HL-60 (cell line): ENCODE results near the gene CNTNAP2.

Experiments
- DNase-seq, 2 experiments: peaks; one replicate each; pipeline ENCODE4 v3.0.0-alpha.2; 2010 to 2020; ENCODE audit warnings: low read depth in 1 of 2, low spot score in 1 of 2
- H3K27ac ChIP-seq: fragments of 250-450 bp; sonication (Bioruptor Pico); replicated peaks from 2 replicates; pipeline ENCODE4 v1.5.1; 2020; ENCODE audit warnings: mild to moderate bottlenecking, moderate library complexity
- H3K27me3 ChIP-seq: fragments of 250-450 bp; sonication (Bioruptor Pico); 2 replicates; pipeline ENCODE4 v1.5.1; 2021; ENCODE audit warnings: mild to moderate bottlenecking, moderate library complexity; ENCODE audit not compliant: insufficient read depth, poor library complexity, severe bottlenecking
- H3K4me3 ChIP-seq: replicated peaks from 2 replicates; pipeline ENCODE4 v1.5.1; 2011; ENCODE audit warnings: mild to moderate bottlenecking, control low read depth, low read length; ENCODE audit not compliant: insufficient read depth
- CTCF ChIP-seq: IDR thresholded peaks from one replicate; pipeline ENCODE4 v1.5.1; 2011; ENCODE audit warnings: low read length, control low read depth, inconsistent platforms; ENCODE audit not compliant: insufficient read depth
- GABPA ChIP-seq: IDR thresholded peaks from 2 replicates; pipeline ENCODE4 v1.6.1; 2012; ENCODE audit warnings: low read depth
- POLR2AphosphoS5 ChIP-seq: IDR thresholded peaks from 2 replicates; pipeline ENCODE4 v1.6.1; 2012; ENCODE audit warnings: low read depth
- REST ChIP-seq: IDR thresholded peaks from 2 replicates; pipeline ENCODE4 v1.6.1; 2012; ENCODE audit warnings: low read depth; ENCODE audit not compliant: insufficient replicate concordance
- SPI1 ChIP-seq: IDR thresholded peaks from 2 replicates; pipeline ENCODE4 v1.6.1; 2012; ENCODE audit warnings: low read depth, mild to moderate bottlenecking, borderline replicate concordance

CNTNAP2 gene

GRCh38 chr7:146735992-146736391 is 619.4 kb downstream of the CNTNAP2 start:
- TF ChIP-seq CTCF (no peak), POLR2AphosphoS5 (no peak), SPI1 (no peak)
- DNase-seq = no peak
- no peak overlapping the region for H3K27ac ChIP-seq
- H3K4me3 ChIP-seq = no peak overlapping the region
- no peaks in the 10 kb centered on the region for H3K27me3 ChIP-seq

- TF ChIP-seq GABPA (no peak), REST (no peak), CTCF (no peak), SPI1 (no peak), POLR2AphosphoS5 (no peak)
- Histone ChIP-seq H3K27me3 (no peaks in the 10 kb centered on the region), H3K4me3 (no peak overlapping the region), H3K27ac (no peak overlapping the region)
- DNase-seq = no peak
Measured at GRCh38 chr7:146736446-146737190, 620.0 kb downstream of the CNTNAP2 start.

- no peaks in the 10 kb centered on the region for H3K27me3 ChIP-seq
- no peak for DNase-seq
- no peak for TF ChIP-seq SPI1
- no peak for TF ChIP-seq POLR2AphosphoS5
- no peak for TF ChIP-seq REST
- TF ChIP-seq CTCF = no peak
- TF ChIP-seq GABPA = no peak
Measured at GRCh38 chr7:146740039-146740438, 623.4 kb downstream of the CNTNAP2 start.

GRCh38 chr7:146741911-146742310 is 625.3 kb downstream of the CNTNAP2 start:
- H3K27me3 ChIP-seq = no peaks in the 10 kb centered on the region
- H3K27ac ChIP-seq = no peak overlapping the region
- no peak for DNase-seq
- TF ChIP-seq SPI1 (no peak), CTCF (no peak), GABPA (no peak), REST (no peak), POLR2AphosphoS5 (no peak)
- H3K4me3 ChIP-seq = no peak overlapping the region

More at GRCh38 chr7:146740039-146740438, 623.4 kb downstream of the CNTNAP2 start:
- Histone ChIP-seq H3K27ac (no peak overlapping the region), H3K4me3 (no peak overlapping the region)
